GM19351 (cell line): ENCODE measurements around the gene TMEM132D.
"Not testable (repeated sequence)": the region's sequence is repeated elsewhere in the genome, so short reads cannot be mapped to it uniquely, and the experiment has no call there.

Experiments
- ATAC-seq: cut with Tn5 transposase; IDR thresholded peaks from one replicate; pipeline ENCODE4 v1.9.1; 2021; ENCODE audit warnings: mild to moderate bottlenecking, moderate library complexity; ENCODE audit not compliant: unreplicated experiment

Gene TMEM132D

GRCh38 chr12:129081755-129082250 is 822.0 kb downstream of the TMEM132D start:
- ATAC-seq = no peak

GRCh38 chr12:129080821-129081220 is 823.0 kb downstream of the TMEM132D start:
- no peak for ATAC-seq

- ATAC-seq = no peak
These were observed 823.4 kb downstream of the TMEM132D start for GRCh38 chr12:129080391-129080790.

- ATAC-seq = no peak
These were observed 824.1 kb downstream of the TMEM132D start for GRCh38 chr12:129079719-129080118.

- ATAC-seq = no peak
These were observed 827.1 kb downstream of the TMEM132D start for GRCh38 chr12:129076441-129077320.

GRCh38 chr12:129075460-129076208 is 828.2 kb downstream of the TMEM132D start:
- ATAC-seq = no peak

- no peak for ATAC-seq
These were observed 829.4 kb downstream of the TMEM132D start for GRCh38 chr12:129074379-129074778.

GRCh38 chr12:129073157-129073915 is 830.5 kb downstream of the TMEM132D start:
- ATAC-seq = no peak

- no peak for ATAC-seq
These were observed 832.5 kb downstream of the TMEM132D start for GRCh38 chr12:129071362-129071761.

- no peak for ATAC-seq
These were observed 833.9 kb downstream of the TMEM132D start for GRCh38 chr12:129069886-129070285.

GRCh38 chr12:129068684-129069083 is 835.1 kb downstream of the TMEM132D start:
- ATAC-seq = no peak

GRCh38 chr12:129067491-129067890 is 836.3 kb downstream of the TMEM132D start:
- no peak for ATAC-seq

GRCh38 chr12:129064209-129064855 is 839.5 kb downstream of the TMEM132D start:
- ATAC-seq = no peak

- ATAC-seq = no peak
These were observed 840.2 kb downstream of the TMEM132D start for GRCh38 chr12:129063600-129063999.

GRCh38 chr12:129053232-129053631 is 850.6 kb downstream of the TMEM132D start:
- no peak for ATAC-seq

GRCh38 chr12:129052373-129052772 is 851.5 kb downstream of the TMEM132D start:
- no peak for ATAC-seq

GRCh38 chr12:129049917-129050316 is 853.9 kb downstream of the TMEM132D start:
- no peak for ATAC-seq

GRCh38 chr12:129043334-129043733 is 860.5 kb downstream of the TMEM132D start:
- not testable (repeated sequence) for ATAC-seq

GRCh38 chr12:129036135-129036534 is 867.7 kb downstream of the TMEM132D start:
- ATAC-seq = peak; percentile 82

- ATAC-seq = no peak
These were observed 869.1 kb downstream of the TMEM132D start for GRCh38 chr12:129034558-129035289.
